ENCODE results near the gene SOX9. TPM values are rescaled to one million over a fixed set of nuclear protein-coding genes. Genes with fewer than 3 reads are reported as not detected.

The SOX9 gene
- total RNA-seq, 1 experiment from 2014 or later: 1.3 TPM

DNA sequence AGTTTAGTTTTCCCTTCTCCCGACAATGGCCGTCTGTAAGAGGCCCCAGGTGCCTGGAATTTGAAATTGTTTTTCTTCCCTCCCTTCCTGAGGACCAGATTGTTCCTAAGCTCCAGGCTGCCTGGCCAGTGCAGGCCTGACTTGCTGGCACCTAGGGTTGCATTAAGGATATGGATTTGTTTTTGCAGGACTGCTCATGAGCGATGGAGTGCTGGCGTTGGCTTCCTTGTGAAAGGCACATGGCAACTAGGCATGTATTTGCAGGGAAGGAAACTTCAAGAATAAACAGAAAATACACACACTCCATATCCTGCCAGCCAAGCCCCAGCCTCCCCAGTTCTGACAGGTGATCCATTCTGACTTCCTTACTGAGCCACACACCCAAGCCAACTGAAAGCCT lies 25.5 kb upstream of the SOX9 start:
- no peaks in the 10 kb centered on the region for H3K23me2 ChIP-seq (ENCODE audit: insufficient read length, low read depth, low read length, poor library complexity, severe bottlenecking)
- H3K27me3 Mint-ChIP-seq (ENCODE audit: low read depth): no peaks in the 10 kb centered on the region
- no CpG with 5 or more reads among the region's 4 CpGs for WGBS (ENCODE audit: extremely low coverage, insufficient read length, low lambda C conversion rate)
- no peaks in the 10 kb centered on the region for H3K9me3 ChIP-seq (ENCODE audit: control insufficient read depth, low read depth, low read length)
- no peak overlapping the region for H3K27ac ChIP-seq (ENCODE audit: insufficient read length, low read depth, low read length)
- H2BK120ac ChIP-seq (ENCODE audit: low read depth, low read length, poor library complexity, severe bottlenecking): no peak overlapping the region
- no peaks in the 10 kb centered on the region for H3K79me1 ChIP-seq (ENCODE audit: insufficient read depth, low read depth, low read length, poor library complexity, severe bottlenecking)
- no peak overlapping the region for H3K27ac Mint-ChIP-seq
- H3K4me1 ChIP-seq (ENCODE audit: insufficient read depth, low read length): no peaks in the 10 kb centered on the region
- no peak overlapping the region for H2BK12ac ChIP-seq (ENCODE audit: insufficient read length, low read depth, low read length)
- no peak for DNase-seq
- H2BK5ac ChIP-seq (ENCODE audit: insufficient read length, low read length): no peak overlapping the region
- H3K79me2 ChIP-seq (ENCODE audit: insufficient read depth, low read length): no peaks in the 10 kb centered on the region
- no peaks in the 10 kb centered on the region; a peak in 1 of 7 replicates for H3K36me3 Mint-ChIP-seq (ENCODE audit: insufficient read depth in 1 of 3, low read depth in 3 of 3)
- H4K5ac ChIP-seq (ENCODE audit: insufficient read length, low read depth, low read length): no peak overlapping the region
- no peak overlapping the region for H3K4me3 Mint-ChIP-seq
- no peak overlapping the region for H3K9ac ChIP-seq (ENCODE audit: extremely low read depth, insufficient read length, low read length)
- H3K4me2 ChIP-seq (ENCODE audit: insufficient read depth, insufficient read length, low read length): no peak overlapping the region
- no peak overlapping the region for H3K4ac ChIP-seq (ENCODE audit: low read depth, low read length)
- no peak overlapping the region for H4K91ac ChIP-seq (ENCODE audit: insufficient read length, low read depth, low read length)
- TF ChIP-seq, protein P1, sequence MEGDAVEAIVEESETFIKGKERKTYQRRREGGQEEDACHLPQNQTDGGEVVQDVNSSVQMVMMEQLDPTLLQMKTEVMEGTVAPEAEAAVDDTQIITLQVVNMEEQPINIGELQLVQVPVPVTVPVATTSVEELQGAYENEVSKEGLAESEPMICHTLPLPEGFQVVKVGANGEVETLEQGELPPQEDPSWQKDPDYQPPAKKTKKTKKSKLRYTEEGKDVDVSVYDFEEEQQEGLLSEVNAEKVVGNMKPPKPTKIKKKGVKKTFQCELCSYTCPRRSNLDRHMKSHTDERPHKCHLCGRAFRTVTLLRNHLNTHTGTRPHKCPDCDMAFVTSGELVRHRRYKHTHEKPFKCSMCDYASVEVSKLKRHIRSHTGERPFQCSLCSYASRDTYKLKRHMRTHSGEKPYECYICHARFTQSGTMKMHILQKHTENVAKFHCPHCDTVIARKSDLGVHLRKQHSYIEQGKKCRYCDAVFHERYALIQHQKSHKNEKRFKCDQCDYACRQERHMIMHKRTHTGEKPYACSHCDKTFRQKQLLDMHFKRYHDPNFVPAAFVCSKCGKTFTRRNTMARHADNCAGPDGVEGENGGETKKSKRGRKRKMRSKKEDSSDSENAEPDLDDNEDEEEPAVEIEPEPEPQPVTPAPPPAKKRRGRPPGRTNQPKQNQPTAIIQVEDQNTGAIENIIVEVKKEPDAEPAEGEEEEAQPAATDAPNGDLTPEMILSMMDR (conservative IDR thresholded peaks at IDR 0.05): no peak
- H3K27me3 ChIP-seq (ENCODE audit: insufficient read depth, low read length): no peaks in the 10 kb centered on the region
- H2BK15ac ChIP-seq (ENCODE audit: low read depth, low read length): no peak overlapping the region
- H2BK20ac ChIP-seq (ENCODE audit: low read depth, low read length, poor library complexity, severe bottlenecking): no peak overlapping the region
- H4K20me1 ChIP-seq (ENCODE audit: control insufficient read depth, insufficient read depth, insufficient read length): no peaks in the 10 kb centered on the region
- H3T11ph ChIP-seq (ENCODE audit: low read length): no peak overlapping the region
- H3K56ac ChIP-seq (ENCODE audit: insufficient read length, low read depth, low read length): no peak overlapping the region
- H3K4me1 Mint-ChIP-seq: peaks cover 4 to 7% of the 10 kb centered on the region in 2 experiments; a peak in 3 of 4 replicates
- H3K18ac ChIP-seq (ENCODE audit: insufficient read length, low read depth, low read length): no peak overlapping the region
- H3K23ac ChIP-seq (ENCODE audit: insufficient read length, low read depth, low read length): no peak overlapping the region
- no peak overlapping the region for H4K8ac ChIP-seq (replicated peaks; ENCODE audit: insufficient read length, low read depth, low read length)
- H2AK5ac ChIP-seq (ENCODE audit: insufficient read length, low read length): no peak overlapping the region
- no peak overlapping the region for H3K14ac ChIP-seq (ENCODE audit: insufficient read depth, low read length)
- H2AFZ ChIP-seq (ENCODE audit: low read length): no peak overlapping the region
- H3K9me3 Mint-ChIP-seq: peaks cover 0 to 2% of the 10 kb centered on the region in 2 experiments; a peak in 1 of 5 replicates
